H1 (cell line): ENCODE results near the gene RHBDF2. TPM values are rescaled to one million over a fixed set of nuclear protein-coding genes. Genes with fewer than 3 reads are reported as not detected.

ENCODE experiments used
- ASH2L ChIP-seq: fragments of 200-600, 300-600 bp; sonication (generic); IDR thresholded peaks from one replicate; pipeline ENCODE4 v1.7.1; 2017; ENCODE audit warnings: low read length
- BCL11A ChIP-seq, 2 experiments: IDR thresholded peaks; one replicate each; pipeline ENCODE4 v1.6.1; 2011; ENCODE audit warnings: low read depth in 2 of 2, low read length in 2 of 2, mild to moderate bottlenecking in 2 of 2
- BRCA1 ChIP-seq: IDR thresholded peaks from 2 replicates; pipeline ENCODE4 v1.6.1; 2012; ENCODE audit warnings: low read depth, low read length, improper control_type of control experiment
- CBX5 ChIP-seq: fragments of 300-800, 300-1000 bp; sonication (generic); IDR thresholded peaks from 2 replicates; pipeline ENCODE4 v1.7.1; 2016; ENCODE audit warnings: antibody characterized with exemption, low read length, low read depth
- CBX8 ChIP-seq: fragments of 300-800, 300-1000 bp; sonication (generic); IDR thresholded peaks from 2 replicates; pipeline ENCODE4 v1.7.1; 2016; ENCODE audit warnings: low read depth, low read length, borderline replicate concordance
- CEBPB ChIP-seq: IDR thresholded peaks from 2 replicates; pipeline ENCODE4 v1.6.1; 2012; ENCODE audit warnings: low read depth, low read length
- CHD1 ChIP-seq: IDR thresholded peaks from 2 replicates; pipeline ENCODE4 v1.6.1; 2012; ENCODE audit warnings: low read depth, low read length, improper control_type of control experiment
- EZH2 ChIP-seq: fragments of 200-600 bp; sonication (generic); IDR thresholded peaks from 2 replicates; pipeline ENCODE4 v1.7.1; 2012; ENCODE audit warnings: low read depth, mild to moderate bottlenecking, moderate library complexity, low read length, inconsistent platforms; ENCODE audit not compliant: severe bottlenecking
- FOSL1 ChIP-seq: IDR thresholded peaks from 2 replicates; pipeline ENCODE4 v1.6.1; 2011; ENCODE audit warnings: mild to moderate bottlenecking, low read depth, low read length, moderate library complexity; ENCODE audit not compliant: insufficient read depth
- KDM5A ChIP-seq: fragments of 200-600 bp; IDR thresholded peaks from 2 replicates; pipeline ENCODE4 v1.7.1; 2012; ENCODE audit warnings: mild to moderate bottlenecking, low read length, inconsistent platforms, mixed read lengths
- PHF8 ChIP-seq: fragments of 200-600 bp; sonication (generic); conservative IDR thresholded peaks from 2 replicates; pipeline ENCODE4 v1.7.1; 2012; ENCODE audit warnings: low read depth, mild to moderate bottlenecking, inconsistent platforms, low read length, moderate library complexity
- RAD21 ChIP-seq, 2 experiments: IDR thresholded peaks in 1 of 2; conservative IDR thresholded peaks in 1 of 2; 2 replicates each; pipeline ENCODE4 v1.6.1; 2011; ENCODE audit warnings: low read depth in 2 of 2, low read length in 2 of 2, improper control_type of control experiment in 1 of 2, inconsistent platforms in 1 of 2, mild to moderate bottlenecking in 1 of 2, moderate library complexity in 1 of 2
- RNF2 ChIP-seq: fragments of 200-900, 300-1000 bp; sonication (generic); IDR thresholded peaks from 2 replicates; pipeline ENCODE4 v1.7.1; 2016; ENCODE audit warnings: borderline replicate concordance, low read depth, mild to moderate bottlenecking, antibody characterized with exemption, low read length; ENCODE audit not compliant: poor library complexity, severe bottlenecking; ENCODE audit errors: missing control alignments
- SRF ChIP-seq: IDR thresholded peaks from 2 replicates; pipeline ENCODE4 v1.6.1; 2011; ENCODE audit warnings: mild to moderate bottlenecking, low read depth, low read length, moderate library complexity
- TAF1 ChIP-seq: IDR thresholded peaks from 2 replicates; pipeline ENCODE4 v1.6.1; 2011; ENCODE audit warnings: mild to moderate bottlenecking, low read depth, low read length
- TAF7 ChIP-seq: optimal IDR thresholded peaks from 2 replicates; pipeline ENCODE3; 2011; ENCODE audit warnings: low read depth, mild to moderate bottlenecking, inconsistent platforms, low read length, moderate library complexity, borderline replicate concordance
- TEAD4 ChIP-seq: IDR thresholded peaks from 2 replicates; pipeline ENCODE4 v1.6.1; 2012; ENCODE audit warnings: low read depth, low read length, inconsistent platforms, mixed read lengths
- YY1 ChIP-seq: IDR thresholded peaks from 2 replicates; pipeline ENCODE4 v1.6.1; 2011; ENCODE audit warnings: low read depth, mild to moderate bottlenecking, low read length
- polyA plus RNA-seq, 7 experiments: library from polyadenylated mRNA; depleted of rRNA in 3 of 7; stranded (reverse) in 5 of 7; unstranded in 2 of 7; fragments of >200 nt in 5 of 7; fragments of 200-250 nt in 2 of 7; gene quantifications; 1 replicate in 5 of 7; 2 replicates in 1 of 7; 4 replicates in 1 of 7; pipeline versions ENCODE4 v1.2.1 to v1.2.3, GENCODE V29; 2011 to 2013; ENCODE audit warnings: missing spikeins in 2 of 7, mixed read lengths in 2 of 7
- total RNA-seq: library from RNA; stranded (reverse); fragmentation: NEBNext Ultra II Directional; extraction: Animal tissue kit (Norgen Biotek cat#: 25700); gene quantifications from 2 replicates; pipeline ENCODE4 v1.2.1, GENCODE V29; 2021
- TF ChIP-seq, protein P1 (sequence below): IDR thresholded peaks from 2 replicates; pipeline ENCODE4 v1.6.1; 2012; ENCODE audit warnings: low read length, inconsistent platforms
- TF ChIP-seq, protein P2 (sequence below): IDR thresholded peaks from 2 replicates; pipeline ENCODE4 v1.6.1; 2011; ENCODE audit warnings: low read length, improper control_type of control experiment

RHBDF2 gene
- total and polyA plus RNA-seq, 2 of the 8 experiments (the other 6 are each of a cell fraction or from before 2014, with no cell fraction given): 21.2 to 25.9 TPM

DNA sequence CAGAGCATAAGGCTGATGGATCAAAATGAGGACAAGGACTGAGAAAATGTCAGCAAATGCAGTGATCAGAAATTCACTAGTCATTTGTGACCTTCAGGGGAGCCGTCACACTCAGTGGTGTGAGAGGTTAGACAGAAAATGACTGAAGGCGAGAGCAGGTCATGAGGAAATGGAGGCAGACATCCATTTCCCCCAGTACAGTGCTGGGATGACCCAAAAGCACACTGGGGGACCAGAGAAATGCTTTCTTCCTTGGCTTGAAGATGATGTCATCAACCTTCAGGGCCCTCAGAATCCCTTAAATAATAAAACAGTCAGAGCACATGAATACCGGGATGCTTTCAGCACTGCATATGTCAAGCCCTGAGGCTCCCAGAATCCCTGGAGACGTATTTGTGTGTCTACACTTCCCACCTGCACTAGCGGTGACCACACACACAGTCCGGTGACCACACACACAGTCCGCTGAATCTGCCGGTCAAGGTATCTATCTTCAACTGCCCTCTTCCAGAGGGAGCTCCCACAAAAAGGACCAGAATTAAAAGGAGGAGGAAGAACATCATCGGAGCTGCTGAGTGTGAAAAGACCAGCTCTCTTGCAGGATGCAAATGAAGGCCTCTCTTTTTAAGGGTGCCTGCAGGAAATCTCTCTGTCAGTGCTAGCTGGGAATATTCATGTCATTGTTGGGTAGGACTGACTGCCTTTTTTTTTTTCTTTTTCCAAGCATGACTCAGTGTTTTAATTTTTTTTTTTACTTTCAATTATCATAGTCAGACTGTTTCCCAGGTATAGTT, 56.5 kb downstream of the RHBDF2 start (continued):
- TF ChIP-seq TAF7 (peak; percentile 55), BRCA1 (no peak), CHD1 (no peak), RNF2 (no peak), TAF1 (0 out of 2 replicates have a peak, but pooled peaks have one; percentile 19), BCL11A (IDR thresholded peaks at IDR 0.05; ENCODE audit: low read depth in 2 of 2, low read length in 2 of 2) (no peak), EZH2 (no peak), CBX8 (no peak), TEAD4 (no peak), SRF (no peak), CEBPB (no peak), CBX5 (no peak), ASH2L (no peak), PHF8 (no peak), RAD21 (IDR thresholded peaks at IDR 0.05 in 1 of 2, conservative IDR thresholded peaks at IDR 0.05 in 1 of 2; ENCODE audit: low read depth in 2 of 2, low read length in 2 of 2) (no peak), YY1 (no peak), FOSL1 (no peak), KDM5A (no peak)
- TF ChIP-seq, protein P1, sequence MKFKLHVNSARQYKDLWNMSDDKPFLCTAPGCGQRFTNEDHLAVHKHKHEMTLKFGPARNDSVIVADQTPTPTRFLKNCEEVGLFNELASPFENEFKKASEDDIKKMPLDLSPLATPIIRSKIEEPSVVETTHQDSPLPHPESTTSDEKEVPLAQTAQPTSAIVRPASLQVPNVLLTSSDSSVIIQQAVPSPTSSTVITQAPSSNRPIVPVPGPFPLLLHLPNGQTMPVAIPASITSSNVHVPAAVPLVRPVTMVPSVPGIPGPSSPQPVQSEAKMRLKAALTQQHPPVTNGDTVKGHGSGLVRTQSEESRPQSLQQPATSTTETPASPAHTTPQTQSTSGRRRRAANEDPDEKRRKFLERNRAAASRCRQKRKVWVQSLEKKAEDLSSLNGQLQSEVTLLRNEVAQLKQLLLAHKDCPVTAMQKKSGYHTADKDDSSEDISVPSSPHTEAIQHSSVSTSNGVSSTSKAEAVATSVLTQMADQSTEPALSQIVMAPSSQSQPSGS: peak; percentile 77
- TF ChIP-seq, protein P2, sequence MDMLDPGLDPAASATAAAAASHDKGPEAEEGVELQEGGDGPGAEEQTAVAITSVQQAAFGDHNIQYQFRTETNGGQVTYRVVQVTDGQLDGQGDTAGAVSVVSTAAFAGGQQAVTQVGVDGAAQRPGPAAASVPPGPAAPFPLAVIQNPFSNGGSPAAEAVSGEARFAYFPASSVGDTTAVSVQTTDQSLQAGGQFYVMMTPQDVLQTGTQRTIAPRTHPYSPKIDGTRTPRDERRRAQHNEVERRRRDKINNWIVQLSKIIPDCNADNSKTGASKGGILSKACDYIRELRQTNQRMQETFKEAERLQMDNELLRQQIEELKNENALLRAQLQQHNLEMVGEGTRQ: no peak
